GM12878 (cell line): ENCODE data around the gene LPIN3. TPM values are rescaled to one million over a fixed set of nuclear protein-coding genes. Genes with fewer than 3 reads are reported as not detected.

Source experiments
- ATAC-seq: fragments of 200-7000 bp; cut with Tn5 transposase; 3 replicates; pipeline ENCODE4 v1.9.1; 2020; ENCODE audit warnings: mild to moderate bottlenecking, moderate library complexity
- BruUV-seq: library from RNA; stranded (reverse); fragments of 400-500 nt; replicated peaks from 2 replicates; lab custom pipeline; 2021; lab: Mats Ljungman, UMichigan
- CTCF ChIA-PET: fragments of 300-600 bp; sonication (Branson Sonifier 250); formaldehyde crosslinking; extraction: SDS; loops from one replicate; lab custom pipeline; 2021; ENCODE audit warnings: inconsistent platforms; lab: Yijun Ruan, JAX
- POLR2A ChIA-PET: fragments of 350-600 bp; formaldehyde crosslinking; extraction: SDS; loops from one replicate; lab custom pipeline; 2021; ENCODE audit warnings: inconsistent platforms; lab: Charles Lee
- RAD21 ChIA-PET: fragments of 300-600 bp; sonication (Branson Sonifier 250); formaldehyde crosslinking; loops from one replicate; lab custom pipeline; 2023; ENCODE audit warnings: antibody characterized with exemption; ENCODE audit not compliant: unreplicated experiment; lab: Charles Lee
- SMC1A ChIA-PET: fragments of 300-600 bp; sonication (Branson Sonifier 250); formaldehyde crosslinking; loops from one replicate; lab custom pipeline; 2023; ENCODE audit not compliant: unreplicated experiment, uncharacterized antibody; lab: Charles Lee
- DNase-seq: peaks from one replicate; pipeline ENCODE4 v3.0.0-alpha.2; 2011; ENCODE audit warnings: low read depth, low spot score
- FAIRE-seq: peaks from 3 replicates; lab custom pipeline; 2011; peaks lifted over from hg19 to GRCh38; lab: Jason Lieb, UNC
- H2AFZ ChIP-seq: 2 replicates; pipeline ENCODE4 v1.6.0; 2011; ENCODE audit warnings: low read depth, low read length, control low read depth; ENCODE audit not compliant: control insufficient read depth
- H3K27ac ChIP-seq: 2 replicates; pipeline ENCODE4 v1.5.1; 2011; ENCODE audit warnings: control low read depth; ENCODE audit not compliant: control insufficient read depth, insufficient read depth
- H3K27me3 ChIP-seq, 2 experiments: replicated peaks in 1 of 2; 2 replicates each; pipeline versions ENCODE4 v1.6.0 to v1.6.1; 2011; ENCODE audit warnings: low read length in 1 of 2; ENCODE audit not compliant: control insufficient read depth in 2 of 2, insufficient read depth in 2 of 2
- H3K36me3 ChIP-seq, 2 experiments: 2 replicates each; pipeline ENCODE4 v1.5.1; 2011; ENCODE audit warnings: low read length in 1 of 2; ENCODE audit not compliant: control insufficient read depth in 2 of 2, insufficient read depth in 2 of 2
- H3K4me1 ChIP-seq: 2 replicates; pipeline ENCODE4 v1.6.1; 2011; ENCODE audit warnings: mild to moderate bottlenecking, low read length, moderate library complexity, mixed read lengths; ENCODE audit not compliant: control insufficient read depth, insufficient read depth
- H3K4me2 ChIP-seq: 2 replicates; pipeline ENCODE4 v1.6.0; 2011; ENCODE audit warnings: control low read depth; ENCODE audit not compliant: control insufficient read depth, insufficient read depth
- H3K4me3 ChIP-seq: fragments of 200-600 bp; sonication (generic); 2 replicates; pipeline ENCODE4 v1.5.1; 2016
- H3K79me2 ChIP-seq: 2 replicates; pipeline ENCODE4 v1.6.0; 2011; ENCODE audit warnings: low read length; ENCODE audit not compliant: control insufficient read depth, insufficient read depth
- H3K9ac ChIP-seq: 2 replicates; pipeline ENCODE4 v1.8.0; 2011; ENCODE audit warnings: low read length, control low read depth, mixed read lengths; ENCODE audit not compliant: control insufficient read depth, insufficient read depth
- H3K9me3 ChIP-seq: replicated peaks from 3 replicates; pipeline ENCODE4 v1.5.1; 2011; ENCODE audit warnings: mild to moderate bottlenecking, low read length; ENCODE audit not compliant: control insufficient read depth, insufficient read depth
- H4K20me1 ChIP-seq: 2 replicates; pipeline ENCODE4 v1.6.0; 2011; ENCODE audit not compliant: control insufficient read depth, insufficient read depth
- BCL11A ChIP-seq: IDR thresholded peaks from 2 replicates; pipeline ENCODE4 v1.6.1; 2011; ENCODE audit warnings: low read depth, low read length
- BHLHE40 ChIP-seq, 2 experiments: fragments of 450-650 bp in 1 of 2; IDR thresholded peaks; 2 replicates each; pipeline ENCODE4 v1.6.1; 2011 to 2017; ENCODE audit warnings: low read depth in 2 of 2, borderline replicate concordance in 1 of 2, improper control_type of control experiment in 1 of 2, low read length in 1 of 2, mild to moderate bottlenecking in 1 of 2
- ETV6 ChIP-seq, 2 experiments: fragments of 450-650 bp in 1 of 2; IDR thresholded peaks in 1 of 2; conservative IDR thresholded peaks in 1 of 2; 2 replicates each; pipeline ENCODE4 v1.6.1; 2014; ENCODE audit warnings: antibody characterized with exemption in 1 of 2, borderline replicate concordance in 1 of 2, low read depth in 1 of 2, mild to moderate bottlenecking in 1 of 2, moderate library complexity in 1 of 2
- IRF4 ChIP-seq: IDR thresholded peaks from 2 replicates; pipeline ENCODE4 v1.6.1; 2011; ENCODE audit warnings: low read depth, low read length
- RUNX3 ChIP-seq: IDR thresholded peaks from 2 replicates; pipeline ENCODE4 v1.6.1; 2012; ENCODE audit warnings: low read length, inconsistent platforms
- SKIL ChIP-seq: fragments of 450-650 bp; IDR thresholded peaks from 2 replicates; pipeline ENCODE4 v1.6.1; 2017; ENCODE audit warnings: mild to moderate bottlenecking, low read depth, inconsistent platforms; ENCODE audit not compliant: poor library complexity, severe bottlenecking
- SPI1 ChIP-seq: IDR thresholded peaks from 2 replicates; pipeline ENCODE4 v1.6.1; 2011; ENCODE audit warnings: low read depth, mild to moderate bottlenecking, low read length, moderate library complexity, borderline replicate concordance; ENCODE audit not compliant: insufficient read depth
- TCF12 ChIP-seq: IDR thresholded peaks from 2 replicates; pipeline ENCODE4 v1.6.1; 2011; ENCODE audit warnings: low read depth, mild to moderate bottlenecking, low read length
- TCF3 ChIP-seq: IDR thresholded peaks from 2 replicates; pipeline ENCODE4 v1.6.1; 2012; ENCODE audit warnings: low read depth, mild to moderate bottlenecking, low read length, borderline replicate concordance; ENCODE audit not compliant: insufficient read depth
- USF2 ChIP-seq: IDR thresholded peaks from 2 replicates; pipeline ENCODE4 v1.6.1; 2011; ENCODE audit warnings: low read depth, low read length, improper control_type of control experiment, borderline replicate concordance
- whole genome bisulfite sequencing: methylation state at CpG from one replicate; pipeline ENCODE4 v1.1.6; 2016; ENCODE audit warnings: low lambda C conversion rate; ENCODE audit not compliant: insufficient replicate concordance, insufficient coverage; ENCODE audit errors: missing lambda C conversion rate; 5-methylcytosine and 5-hydroxymethylcytosine counted together
- in situ Hi-C: fragments of 300-500 bp; cut with MboI; formaldehyde crosslinking; loops from 9 replicates; pipeline ENCODE4 v1.14.3; 2018; ENCODE audit warnings: mixed read lengths
- intact Hi-C: fragments of 100-400 bp; cut with micrococcal nuclease; formaldehyde crosslinking; loops from one replicate; pipeline ENCODE4 v1.14.2; 2022; ENCODE audit not compliant: unreplicated experiment
- polyA plus RNA-seq, 11 experiments: library from polyadenylated mRNA; depleted of rRNA in 4 of 11; unstranded in 6 of 11; stranded (reverse) in 5 of 11; fragments of >200 nt; fragmentation: Nextera tagmentation in 4 of 11; fragmentation: Illumina TruSeq in 1 of 11; extraction: Ambion mirVana in 4 of 11; extraction: Trizol in 1 of 11; gene quantifications; 1 replicate in 1 of 11; 2 replicates in 10 of 11; pipeline versions ENCODE4 v1.2.1 to v1.2.3, GENCODE V29; 2011 to 2016; ENCODE audit warnings: inconsistent platforms in 2 of 11, missing spikeins in 2 of 11, low read depth in 1 of 11
- total RNA-seq, 4 experiments: library from RNA; depleted of rRNA in 3 of 4; stranded (reverse); fragments of >200 nt in 3 of 4; fragmentation: Illumina TruSeq in 1 of 4; extraction: Trizol in 1 of 4; gene quantifications; 2 replicates each; pipeline versions ENCODE4 v1.2.1 to v1.2.3, GENCODE V29; 2013 to 2021

LPIN3 gene
- total and polyA plus RNA-seq, 10 of the 15 experiments (the other 5 are each of a cell fraction or from before 2014, with no cell fraction given), result 0.13 to 1.3 (median 0.51) TPM

GRCh38 chr20:41370176-41370575 is 29.6 kb downstream of the LPIN3 start:
- RAD21 ChIA-PET, result no interaction called here
- FAIRE-seq (no peak), ATAC-seq (no peak; the same call in 2 of the 3 replicates), DNase-seq (peak; percentile 16)
- WGBS, result 21% methylated on average over 5 of the region's 5 CpGs
- Histone ChIP-seq H2AFZ (no peak overlapping the region), H4K20me1 (no peaks in the 10 kb centered on the region), H3K79me2 (no peaks in the 10 kb centered on the region), H3K9ac (no peak overlapping the region), H3K27me3 (peaks cover 0 to 15% of the 10 kb centered on the region in 2 experiments), H3K4me2 (peak overlapping the region; percentile 44; the same call in 1 of the 2 replicates), H3K9me3 (no peaks in the 10 kb centered on the region), H3K4me3 (no peak overlapping the region), H3K4me1 (peaks cover 14% of the 10 kb centered on the region), H3K27ac (no peak overlapping the region), H3K36me3 (no peaks in the 10 kb centered on the region)
- intact Hi-C loops (no loop called here), in situ Hi-C loops (no loop called here)
- CTCF ChIA-PET, result interaction anchor here (0.6 kb wide), 1 partner anchor 160 kb away, joined by 3 read pairs; no protein-coding TSS in a partner anchor
- no TSS peak for BruUV-seq
- POLR2A ChIA-PET, result no interaction called here
- SMC1A ChIA-PET, result no interaction called here
- TF ChIP-seq BHLHE40 (IDR thresholded peaks at IDR 0.05; ENCODE audit: borderline replicate concordance in 1 of 2, low read depth in 2 of 2, low read length in 1 of 2) (peak in 1 of 2 experiments; percentile 24; a peak in 1 of 4 replicates), SPI1 (no peak), USF2 (no peak), SKIL (no peak), IRF4 (0 out of 2 replicates have a peak, but pooled peaks have one; percentile 48), ETV6 (conservative IDR thresholded peaks at IDR 0.05 in 1 of 2, IDR thresholded peaks at IDR 0.05 in 1 of 2; ENCODE audit: borderline replicate concordance in 1 of 2, low read depth in 1 of 2) (peak in 1 of 2 experiments; percentile 16; a peak in 1 of 4 replicates), BCL11A (0 out of 2 replicates have a peak, but pooled peaks have one; percentile 18), TCF12 (peak; percentile 57; the same call in 1 of the 2 replicates), TCF3 (peak; percentile 68; the same call in 1 of the 2 replicates), RUNX3 (no peak)
